ENCODE measurements around the gene C1orf210.

The C1orf210 gene

GRCh38 chr1:43293896-43294760 lies 8.7 kb upstream of the C1orf210 start:
- intact Hi-C loops (cut with micrococcal nuclease) = no loop called here
- Mint-ChIP-seq H3K4me1 (ENCODE audit: low read depth) (no peaks in the 10 kb centered on the region), H3K4me3 (no peak overlapping the region), H3K27me3 (no peaks in the 10 kb centered on the region), H3K9me3 (no peaks in the 10 kb centered on the region), H3K27ac (no peak overlapping the region), H3K36me3 (ENCODE audit: low read depth) (no peaks in the 10 kb centered on the region)

- H3K27ac Mint-ChIP-seq = no peak overlapping the region
- no peaks in the 10 kb centered on the region for H3K4me1 Mint-ChIP-seq (ENCODE audit: low read depth)
- H3K36me3 Mint-ChIP-seq (ENCODE audit: low read depth) = no peaks in the 10 kb centered on the region
- no peaks in the 10 kb centered on the region for H3K27me3 Mint-ChIP-seq
- H3K4me3 Mint-ChIP-seq = no peak overlapping the region
- no peaks in the 10 kb centered on the region for H3K9me3 Mint-ChIP-seq
- intact Hi-C loops (cut with micrococcal nuclease) = no loop called here
Observed at GRCh38 chr1:43293176-43293575, 7.8 kb upstream of the C1orf210 start.

- peaks cover 1% of the 10 kb centered on the region for H3K27me3 Mint-ChIP-seq
- no peak overlapping the region for H3K4me3 Mint-ChIP-seq
- no peaks in the 10 kb centered on the region for H3K36me3 Mint-ChIP-seq (ENCODE audit: low read depth)
- intact Hi-C loops (cut with micrococcal nuclease) = no loop called here
- no peak overlapping the region for H3K27ac Mint-ChIP-seq
- no peaks in the 10 kb centered on the region for H3K9me3 Mint-ChIP-seq
- no peaks in the 10 kb centered on the region for H3K4me1 Mint-ChIP-seq (ENCODE audit: low read depth)
Observed at GRCh38 chr1:43292679-43293078, 7.3 kb upstream of the C1orf210 start.

GRCh38 chr1:43292216-43292615 lies 6.8 kb upstream of the C1orf210 start:
- no peaks in the 10 kb centered on the region for H3K9me3 Mint-ChIP-seq
- H3K36me3 Mint-ChIP-seq (ENCODE audit: low read depth) = no peaks in the 10 kb centered on the region
- H3K4me3 Mint-ChIP-seq = no peak overlapping the region
- H3K27me3 Mint-ChIP-seq = peaks cover 2% of the 10 kb centered on the region
- no peaks in the 10 kb centered on the region for H3K4me1 Mint-ChIP-seq (ENCODE audit: low read depth)
- intact Hi-C loops (cut with micrococcal nuclease) = no loop called here
- H3K27ac Mint-ChIP-seq = no peak overlapping the region

GRCh38 chr1:43288785-43289706 lies 3.7 kb upstream of the C1orf210 start:
- Mint-ChIP-seq H3K4me1 (ENCODE audit: low read depth) (peaks cover 10% of the 10 kb centered on the region), H3K27ac (no peak overlapping the region), H3K27me3 (peaks cover 4% of the 10 kb centered on the region), H3K9me3 (no peaks in the 10 kb centered on the region), H3K4me3 (no peak overlapping the region), H3K36me3 (ENCODE audit: low read depth) (no peaks in the 10 kb centered on the region)
- intact Hi-C loops (cut with micrococcal nuclease) = no loop called here

- Mint-ChIP-seq H3K9me3 (no peaks in the 10 kb centered on the region), H3K36me3 (ENCODE audit: low read depth) (no peaks in the 10 kb centered on the region), H3K27me3 (peaks cover 4% of the 10 kb centered on the region), H3K4me1 (ENCODE audit: low read depth) (peaks cover 12% of the 10 kb centered on the region), H3K27ac (no peak overlapping the region), H3K4me3 (no peak overlapping the region)
- intact Hi-C loops (cut with micrococcal nuclease) = no loop called here
Observed at GRCh38 chr1:43288058-43288784, 2.8 kb upstream of the C1orf210 start.

GRCh38 chr1:43286533-43286932 lies 1.2 kb upstream of the C1orf210 start:
- Mint-ChIP-seq H3K36me3 (ENCODE audit: low read depth) (no peaks in the 10 kb centered on the region), H3K4me3 (no peak overlapping the region), H3K27ac (no peak overlapping the region), H3K4me1 (ENCODE audit: low read depth) (peaks cover 12% of the 10 kb centered on the region), H3K9me3 (no peaks in the 10 kb centered on the region), H3K27me3 (peaks cover 4% of the 10 kb centered on the region)
- intact Hi-C loops (cut with micrococcal nuclease) = no loop called here

GRCh38 chr1:43286115-43286514 lies 734 bp upstream of the C1orf210 start:
- Mint-ChIP-seq H3K4me1 (ENCODE audit: low read depth) (peaks cover 12% of the 10 kb centered on the region), H3K4me3 (no peak overlapping the region), H3K27ac (no peak overlapping the region), H3K27me3 (peaks cover 4% of the 10 kb centered on the region), H3K9me3 (no peaks in the 10 kb centered on the region), H3K36me3 (ENCODE audit: low read depth) (no peaks in the 10 kb centered on the region)
- intact Hi-C loops (cut with micrococcal nuclease) = no loop called here

- Mint-ChIP-seq H3K4me1 (ENCODE audit: low read depth) (peaks cover 12% of the 10 kb centered on the region), H3K36me3 (ENCODE audit: low read depth) (no peaks in the 10 kb centered on the region), H3K27ac (peak overlapping the region; percentile 0), H3K9me3 (no peaks in the 10 kb centered on the region), H3K4me3 (no peak overlapping the region), H3K27me3 (peaks cover 4% of the 10 kb centered on the region)
- intact Hi-C loops (cut with micrococcal nuclease) = no loop called here
Observed at GRCh38 chr1:43284546-43285110, 753 bp downstream of the C1orf210 start.

GRCh38 chr1:43284065-43284464 lies 1.3 kb downstream of the C1orf210 start:
- peak overlapping the region; percentile 0 for H3K27ac Mint-ChIP-seq

GRCh38 chr1:43282220-43283195 lies 2.9 kb downstream of the C1orf210 start:
- no peaks in the 10 kb centered on the region for H3K36me3 Mint-ChIP-seq (ENCODE audit: low read depth)
- peaks cover 2% of the 10 kb centered on the region for H3K27me3 Mint-ChIP-seq
- H3K4me1 Mint-ChIP-seq (ENCODE audit: low read depth) = peaks cover 12% of the 10 kb centered on the region
- no peaks in the 10 kb centered on the region for H3K9me3 Mint-ChIP-seq
- no peak overlapping the region for H3K4me3 Mint-ChIP-seq
- H3K27ac Mint-ChIP-seq = no peak overlapping the region
- intact Hi-C loops (cut with micrococcal nuclease) = no loop called here

More at GRCh38 chr1:43284065-43284464, 1.3 kb downstream of the C1orf210 start:
- Mint-ChIP-seq H3K4me3 (no peak overlapping the region), H3K27me3 (peaks cover 4% of the 10 kb centered on the region), H3K4me1 (ENCODE audit: low read depth) (peaks cover 12% of the 10 kb centered on the region), H3K36me3 (ENCODE audit: low read depth) (no peaks in the 10 kb centered on the region), H3K9me3 (no peaks in the 10 kb centered on the region)
- intact Hi-C loops (cut with micrococcal nuclease) = no loop called here

GRCh38 chr1:43280692-43281091 lies 4.7 kb downstream of the C1orf210 start:
- Mint-ChIP-seq H3K27me3 (peaks cover 2% of the 10 kb centered on the region), H3K36me3 (ENCODE audit: low read depth) (no peaks in the 10 kb centered on the region), H3K4me1 (ENCODE audit: low read depth) (peaks cover 12% of the 10 kb centered on the region), H3K27ac (no peak overlapping the region), H3K9me3 (no peaks in the 10 kb centered on the region), H3K4me3 (no peak overlapping the region)
- intact Hi-C loops (cut with micrococcal nuclease) = no loop called here

Data from dendritic cell treated with granulocyte-macrophage colony-stimulating factor and Interleukin-4, amounts not matched to agents 40 ng/mL and 50 ng/mL, for 4 days (primary cell).